OCI-LY7 (cell line): ENCODE results near the gene TMEM234. TPM values are rescaled to one million over a fixed set of nuclear protein-coding genes. Genes with fewer than 3 reads are reported as not detected.
A peak's percentile ranks its signal among the peaks of the same experiment; 100 is the strongest.

Source experiments
- BruUV-seq: library from RNA; stranded (reverse); fragments of 400-500 nt; replicated peaks from 2 replicates; lab custom pipeline; 2021; lab: Mats Ljungman, UMichigan
- CTCF ChIA-PET: fragments of 300-600 bp; sonication (Branson Sonifier 250); formaldehyde crosslinking; loops from one replicate; lab custom pipeline; 2022; ENCODE audit warnings: antibody characterized with exemption; ENCODE audit not compliant: unreplicated experiment; lab: Charles Lee
- POLR2A ChIA-PET: fragments of 300-600 bp; sonication (Branson Sonifier 250); formaldehyde crosslinking; loops from one replicate; lab custom pipeline; 2022; ENCODE audit warnings: antibody characterized with exemption; lab: Charles Lee
- DNase-seq: peaks from one replicate; pipeline ENCODE4 v3.0.0-alpha.2; 2015; ENCODE audit warnings: low spot score
- H2AFZ ChIP-seq: fragments of 200-600 bp; sonication (generic), shearing (Covaris generic); 2 replicates; pipeline ENCODE4 v1.6.1; 2014; ENCODE audit warnings: mild to moderate bottlenecking, antibody characterized with exemption, low read length, moderate library complexity
- H3K27ac ChIP-seq: fragments of 200-600 bp; sonication (generic); 2 replicates; pipeline ENCODE4 v1.5.1; 2014; ENCODE audit warnings: mixed run types, low read depth, mild to moderate bottlenecking, moderate library complexity, low read length, inconsistent platforms; ENCODE audit not compliant: poor library complexity, severe bottlenecking
- H3K36me3 ChIP-seq: fragments of 200-600 bp; sonication (generic); 2 replicates; pipeline ENCODE4 v1.6.1; 2014; ENCODE audit warnings: mild to moderate bottlenecking, antibody characterized with exemption, low read length, moderate library complexity, mixed read lengths; ENCODE audit not compliant: insufficient read depth
- H3K4me1 ChIP-seq: fragments of 200-600 bp; sonication (generic); 2 replicates; pipeline ENCODE4 v1.5.1; 2014; ENCODE audit warnings: mild to moderate bottlenecking, low read length; ENCODE audit not compliant: insufficient read depth, poor library complexity, severe bottlenecking
- H3K4me2 ChIP-seq: fragments of 200-600 bp; sonication (generic); 2 replicates; pipeline ENCODE4 v1.6.1; 2014; ENCODE audit warnings: mild to moderate bottlenecking, low read length
- H3K4me3 ChIP-seq: fragments of 200-600 bp; sonication (generic); 2 replicates; pipeline ENCODE4 v1.5.1; 2014; ENCODE audit warnings: mild to moderate bottlenecking, low read depth, low read length; ENCODE audit not compliant: poor library complexity, severe bottlenecking
- H3K79me2 ChIP-seq: fragments of 200-600 bp; sonication (generic); 2 replicates; pipeline ENCODE4 v1.6.1; 2016; ENCODE audit warnings: low read depth, mild to moderate bottlenecking, low read length, moderate library complexity, mixed read lengths; ENCODE audit not compliant: insufficient read depth
- H3K9me2 ChIP-seq: fragments of 200-600 bp; sonication (generic); 2 replicates; pipeline ENCODE4 v1.6.1; 2016; ENCODE audit warnings: mild to moderate bottlenecking, low read length, mixed read lengths; ENCODE audit not compliant: insufficient read depth
- H3K9me3 ChIP-seq: fragments of 200-600 bp; sonication (generic); 2 replicates; pipeline ENCODE4 v1.6.1; 2014; ENCODE audit warnings: mild to moderate bottlenecking, mixed run types, low read length, mixed read lengths
- H4K20me1 ChIP-seq: fragments of 200-600 bp; sonication (generic); 2 replicates; pipeline ENCODE4 v1.6.1; 2014; ENCODE audit warnings: mild to moderate bottlenecking, antibody characterized with exemption, low read length, moderate library complexity, mixed read lengths; ENCODE audit not compliant: insufficient read depth
- CTCF ChIP-seq: fragments of 200-600 bp; sonication (generic); conservative IDR thresholded peaks from 2 replicates; pipeline ENCODE4 v1.5.1; 2014; ENCODE audit warnings: mild to moderate bottlenecking, antibody characterized with exemption, low read length, moderate library complexity, mixed read lengths
- EZH2phosphoT487 ChIP-seq: fragments of 200-600 bp; sonication (generic); IDR thresholded peaks from 2 replicates; pipeline ENCODE4 v1.6.1; 2018; ENCODE audit warnings: low read depth, borderline replicate concordance, mild to moderate bottlenecking, mixed run types, antibody characterized with exemption, low read length, moderate library complexity, mixed read lengths
- intact Hi-C: fragments of 100-400 bp; cut with micrococcal nuclease; formaldehyde crosslinking; loops from one replicate; pipeline ENCODE4 v1.10.0; 2022; ENCODE audit not compliant: unreplicated experiment
- total RNA-seq, 2 experiments: library from RNA; depleted of rRNA in 1 of 2; stranded (reverse); fragments of >200 nt in 1 of 2; shearing (Covaris generic) in 1 of 2; gene quantifications; 2 replicates each; pipeline ENCODE4 v1.2.3, GENCODE V29; 2014 to 2022

The TMEM234 gene
- total RNA-seq, 2 experiments from 2014 or later, result 17.1 to 17.5 TPM

DNA sequence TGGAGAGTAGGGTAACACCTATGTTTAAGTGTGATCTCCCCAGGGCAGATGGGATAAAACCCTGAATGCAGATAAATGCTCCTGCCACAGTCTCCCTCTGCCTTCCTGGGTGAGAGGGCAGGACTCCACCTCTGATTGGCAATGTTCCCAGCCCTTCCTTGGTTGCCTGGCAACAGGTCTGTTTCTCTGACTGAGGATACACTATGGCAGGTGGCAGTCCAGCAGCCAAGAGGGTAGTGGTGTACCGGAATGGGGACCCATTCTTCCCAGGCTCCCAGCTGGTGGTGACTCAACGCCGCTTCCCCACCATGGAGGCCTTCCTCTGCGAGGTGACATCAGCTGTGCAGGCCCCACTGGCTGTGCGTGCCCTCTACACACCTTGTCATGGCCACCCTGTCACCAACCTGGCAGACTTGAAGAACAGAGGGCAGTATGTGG, 13.2 kb downstream of the TMEM234 start, which contains the start of gene DCDC2B:
Gene DCDC2B (plus strand): TSS at position 199 of the 438 bp plus-strand sequence. CDS start 5 bp downstream, at position 204.
- Histone ChIP-seq H2AFZ (no peak within 1 kb of the TSS), H3K4me3 (no peak within 1 kb of the TSS), H3K79me2 (no peaks in the 10 kb centered on the region), H3K9me3 (no peaks in the 10 kb centered on the region), H3K36me3 (peaks cover 16% of the 10 kb centered on the region), H4K20me1 (no peaks in the 10 kb centered on the region), H3K4me1 (peaks cover 24% of the 10 kb centered on the region), H3K27ac (no peak within 1 kb of the TSS), H3K4me2 (peak within 1 kb of the TSS; percentile 32), H3K9me2 (no peaks in the 10 kb centered on the region)
- BruUV-seq, result no TSS peak
- no peak for DNase-seq
- TF ChIP-seq CTCF, result no peak
- no peak for TF ChIP-seq EZH2phosphoT487
- ChIA-PET POLR2A (no interaction called here), CTCF (interaction anchor here (0.6 kb wide), 1 partner anchor 42 kb away, joined by 3 read pairs; the partner anchor contains the start of gene LCK)
- intact Hi-C loops, result no loop called here

DNA sequence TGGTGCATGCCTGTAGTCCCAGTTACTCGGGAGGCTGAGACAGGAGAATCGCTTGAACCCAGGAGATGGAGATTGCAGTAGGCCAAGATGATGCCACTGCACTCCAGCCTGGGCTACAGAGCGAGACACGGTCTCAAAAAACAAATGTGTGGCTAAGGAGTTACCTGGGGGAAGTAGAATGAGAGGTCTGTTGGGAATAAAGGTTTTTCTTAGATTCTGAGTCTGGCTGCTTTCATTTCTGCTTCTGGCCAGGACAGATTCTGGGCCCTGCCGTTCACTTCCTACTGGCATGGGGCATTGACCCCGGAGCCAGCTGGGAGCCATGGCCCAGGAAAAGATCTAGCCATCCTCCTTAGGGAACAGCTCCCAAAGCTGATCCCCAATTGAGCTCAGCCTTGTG, 13.7 kb downstream of the TMEM234 start:
- CTCF ChIA-PET, result no interaction called here
- Histone ChIP-seq H3K36me3 (peaks cover 16% of the 10 kb centered on the region), H4K20me1 (no peaks in the 10 kb centered on the region), H2AFZ (no peak overlapping the region), H3K9me2 (no peaks in the 10 kb centered on the region), H3K4me3 (no peak overlapping the region), H3K27ac (no peak overlapping the region), H3K9me3 (no peaks in the 10 kb centered on the region), H3K4me2 (peak overlapping the region; percentile 32; the same call in 1 of the 2 replicates), H3K4me1 (peaks cover 24% of the 10 kb centered on the region), H3K79me2 (no peaks in the 10 kb centered on the region)
- POLR2A ChIA-PET, result no interaction called here
- no peak for TF ChIP-seq CTCF
- no peak for TF ChIP-seq EZH2phosphoT487
- DNase-seq, result no peak
- TSS peak; percentile 13 for BruUV-seq
- intact Hi-C loops, result no loop called here
